ENCODE measurements around the gene TECTB. TPM values are rescaled to one million over a fixed set of nuclear protein-coding genes. Genes with fewer than 3 reads are reported as not detected.

Gene TECTB
- total RNA-seq, 1 experiment from 2014 or later, result not detected

DNA sequence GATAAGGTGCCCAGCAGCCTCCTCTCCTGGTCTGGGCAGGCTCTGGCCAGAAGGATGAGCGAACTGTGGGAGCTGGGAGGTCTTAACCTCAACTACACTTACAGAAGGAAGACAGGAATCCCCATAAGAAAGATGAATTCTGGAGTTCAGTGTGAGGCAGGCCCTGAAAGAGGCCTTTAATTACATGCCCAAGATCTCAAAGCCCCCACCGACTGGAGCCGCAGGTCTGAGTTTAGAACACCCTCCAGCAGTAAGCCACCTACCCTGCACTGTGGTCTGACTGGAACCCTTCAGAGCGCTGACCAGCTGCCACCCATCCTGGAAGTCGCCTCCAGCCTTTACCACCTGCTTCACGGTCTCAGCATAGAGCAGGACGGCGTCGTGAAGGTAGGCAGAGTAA lies 62.5 kb downstream of the TECTB start:
- no peak for DNase-seq (ENCODE audit: low read depth, low spot score)
- POLR2A ChIA-PET, result no interaction called here
- no peak for ATAC-seq
- intact Hi-C loops (cut with micrococcal nuclease; ENCODE audit: unreplicated experiment), result no loop called here
- in situ Hi-C loops (cut with HindIII; ENCODE audit: low pct_unique_long_range_greater_than_20kb, low sequenced_read_pairs), result no loop called here
- Histone ChIP-seq H3K27ac (ENCODE audit: low read length) (no peak overlapping the region), H3K9me3 (ENCODE audit: control insufficient read depth, insufficient read depth, low read depth, low read length) (no peaks in the 10 kb centered on the region), H3K4me1 (ENCODE audit: control insufficient read depth, insufficient read depth, low read length) (no peaks in the 10 kb centered on the region), H3K4me3 (ENCODE audit: low read depth in 2 of 2, low read length in 2 of 2) (no peak overlapping the region), H3K36me3 (ENCODE audit: control insufficient read depth, insufficient read depth, low read length) (no peaks in the 10 kb centered on the region), H3K27me3 (ENCODE audit: control insufficient read depth, insufficient read depth, low read length) (no peaks in the 10 kb centered on the region)
- no peak for TF ChIP-seq POLR2AphosphoS5 (IDR thresholded peaks at IDR 0.05; ENCODE audit: low read depth, low read length)
- TF ChIP-seq, protein P1, sequence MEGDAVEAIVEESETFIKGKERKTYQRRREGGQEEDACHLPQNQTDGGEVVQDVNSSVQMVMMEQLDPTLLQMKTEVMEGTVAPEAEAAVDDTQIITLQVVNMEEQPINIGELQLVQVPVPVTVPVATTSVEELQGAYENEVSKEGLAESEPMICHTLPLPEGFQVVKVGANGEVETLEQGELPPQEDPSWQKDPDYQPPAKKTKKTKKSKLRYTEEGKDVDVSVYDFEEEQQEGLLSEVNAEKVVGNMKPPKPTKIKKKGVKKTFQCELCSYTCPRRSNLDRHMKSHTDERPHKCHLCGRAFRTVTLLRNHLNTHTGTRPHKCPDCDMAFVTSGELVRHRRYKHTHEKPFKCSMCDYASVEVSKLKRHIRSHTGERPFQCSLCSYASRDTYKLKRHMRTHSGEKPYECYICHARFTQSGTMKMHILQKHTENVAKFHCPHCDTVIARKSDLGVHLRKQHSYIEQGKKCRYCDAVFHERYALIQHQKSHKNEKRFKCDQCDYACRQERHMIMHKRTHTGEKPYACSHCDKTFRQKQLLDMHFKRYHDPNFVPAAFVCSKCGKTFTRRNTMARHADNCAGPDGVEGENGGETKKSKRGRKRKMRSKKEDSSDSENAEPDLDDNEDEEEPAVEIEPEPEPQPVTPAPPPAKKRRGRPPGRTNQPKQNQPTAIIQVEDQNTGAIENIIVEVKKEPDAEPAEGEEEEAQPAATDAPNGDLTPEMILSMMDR (IDR thresholded peaks at IDR 0.05), result no peak
- TF ChIP-seq, protein P2, sequence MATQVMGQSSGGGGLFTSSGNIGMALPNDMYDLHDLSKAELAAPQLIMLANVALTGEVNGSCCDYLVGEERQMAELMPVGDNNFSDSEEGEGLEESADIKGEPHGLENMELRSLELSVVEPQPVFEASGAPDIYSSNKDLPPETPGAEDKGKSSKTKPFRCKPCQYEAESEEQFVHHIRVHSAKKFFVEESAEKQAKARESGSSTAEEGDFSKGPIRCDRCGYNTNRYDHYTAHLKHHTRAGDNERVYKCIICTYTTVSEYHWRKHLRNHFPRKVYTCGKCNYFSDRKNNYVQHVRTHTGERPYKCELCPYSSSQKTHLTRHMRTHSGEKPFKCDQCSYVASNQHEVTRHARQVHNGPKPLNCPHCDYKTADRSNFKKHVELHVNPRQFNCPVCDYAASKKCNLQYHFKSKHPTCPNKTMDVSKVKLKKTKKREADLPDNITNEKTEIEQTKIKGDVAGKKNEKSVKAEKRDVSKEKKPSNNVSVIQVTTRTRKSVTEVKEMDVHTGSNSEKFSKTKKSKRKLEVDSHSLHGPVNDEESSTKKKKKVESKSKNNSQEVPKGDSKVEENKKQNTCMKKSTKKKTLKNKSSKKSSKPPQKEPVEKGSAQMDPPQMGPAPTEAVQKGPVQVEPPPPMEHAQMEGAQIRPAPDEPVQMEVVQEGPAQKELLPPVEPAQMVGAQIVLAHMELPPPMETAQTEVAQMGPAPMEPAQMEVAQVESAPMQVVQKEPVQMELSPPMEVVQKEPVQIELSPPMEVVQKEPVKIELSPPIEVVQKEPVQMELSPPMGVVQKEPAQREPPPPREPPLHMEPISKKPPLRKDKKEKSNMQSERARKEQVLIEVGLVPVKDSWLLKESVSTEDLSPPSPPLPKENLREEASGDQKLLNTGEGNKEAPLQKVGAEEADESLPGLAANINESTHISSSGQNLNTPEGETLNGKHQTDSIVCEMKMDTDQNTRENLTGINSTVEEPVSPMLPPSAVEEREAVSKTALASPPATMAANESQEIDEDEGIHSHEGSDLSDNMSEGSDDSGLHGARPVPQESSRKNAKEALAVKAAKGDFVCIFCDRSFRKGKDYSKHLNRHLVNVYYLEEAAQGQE (IDR thresholded peaks at IDR 0.05; ENCODE audit: insufficient read depth in 1 of 2, low read depth in 2 of 2, low read length in 1 of 2), result no peak
- TF ChIP-seq SIN3A (IDR thresholded peaks at IDR 0.05; ENCODE audit: borderline replicate concordance, insufficient read depth, low read depth, low read length), result no peak
- TF ChIP-seq TCF7L2 (IDR thresholded peaks at IDR 0.05; ENCODE audit: low read depth, low read length), result no peak
- CTCF ChIA-PET, result no interaction called here
- no TSS peak for BruUV-seq (replicated peaks)

DNA sequence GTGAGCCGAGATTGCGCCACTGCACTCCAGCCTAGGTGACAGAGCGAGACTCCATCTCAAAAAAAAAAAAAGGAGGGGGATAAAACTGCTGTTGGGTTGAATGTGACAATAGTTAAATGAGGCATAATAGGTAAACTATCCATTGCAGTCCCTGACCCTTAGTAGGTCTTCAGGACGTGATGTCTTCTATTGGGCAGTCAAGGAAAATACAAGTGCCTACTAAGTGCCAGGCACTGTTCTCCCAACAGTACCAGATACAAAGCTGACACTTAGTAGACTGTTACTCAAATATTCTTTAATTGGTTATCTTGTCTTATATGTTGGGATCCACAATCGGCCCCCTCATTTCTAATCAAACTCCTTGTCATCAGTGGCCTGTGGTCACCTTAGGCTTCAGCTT lies 63.6 kb downstream of the TECTB start:
- Histone ChIP-seq H3K4me3 (ENCODE audit: low read depth in 2 of 2, low read length in 2 of 2) (no peak overlapping the region), H3K36me3 (ENCODE audit: control insufficient read depth, insufficient read depth, low read length) (no peaks in the 10 kb centered on the region), H3K9me3 (ENCODE audit: control insufficient read depth, insufficient read depth, low read depth, low read length) (no peaks in the 10 kb centered on the region), H3K27ac (ENCODE audit: low read length) (no peak overlapping the region), H3K27me3 (ENCODE audit: control insufficient read depth, insufficient read depth, low read length) (no peaks in the 10 kb centered on the region), H3K4me1 (ENCODE audit: control insufficient read depth, insufficient read depth, low read length) (no peaks in the 10 kb centered on the region)
- in situ Hi-C loops (cut with HindIII; ENCODE audit: low pct_unique_long_range_greater_than_20kb, low sequenced_read_pairs) (no loop called here), intact Hi-C loops (cut with micrococcal nuclease; ENCODE audit: unreplicated experiment) (no loop called here)
- CTCF ChIA-PET, result no interaction called here
- no peak for DNase-seq (ENCODE audit: low read depth, low spot score)
- BruUV-seq (replicated peaks), result no TSS peak
- POLR2A ChIA-PET, result no interaction called here
- ATAC-seq, result no peak
- TF ChIP-seq SIN3A (IDR thresholded peaks at IDR 0.05; ENCODE audit: borderline replicate concordance, insufficient read depth, low read depth, low read length), result no peak
- TF ChIP-seq, protein P1 (IDR thresholded peaks at IDR 0.05), result no peak
- TF ChIP-seq, protein P2 (IDR thresholded peaks at IDR 0.05; ENCODE audit: insufficient read depth in 1 of 2, low read depth in 2 of 2, low read length in 1 of 2), result no peak
- TF ChIP-seq TCF7L2 (IDR thresholded peaks at IDR 0.05; ENCODE audit: low read depth, low read length), result no peak
- TF ChIP-seq POLR2AphosphoS5 (IDR thresholded peaks at IDR 0.05; ENCODE audit: low read depth, low read length), result no peak

All from Panc1 (cell line).